ENCODE measurements around the gene KLK14. TPM values are rescaled to one million over a fixed set of nuclear protein-coding genes. Genes with fewer than 3 reads are reported as not detected.

The KLK14 gene
- total RNA-seq, 1 donor from 2014 or later, result 0.91 TPM

DNA sequence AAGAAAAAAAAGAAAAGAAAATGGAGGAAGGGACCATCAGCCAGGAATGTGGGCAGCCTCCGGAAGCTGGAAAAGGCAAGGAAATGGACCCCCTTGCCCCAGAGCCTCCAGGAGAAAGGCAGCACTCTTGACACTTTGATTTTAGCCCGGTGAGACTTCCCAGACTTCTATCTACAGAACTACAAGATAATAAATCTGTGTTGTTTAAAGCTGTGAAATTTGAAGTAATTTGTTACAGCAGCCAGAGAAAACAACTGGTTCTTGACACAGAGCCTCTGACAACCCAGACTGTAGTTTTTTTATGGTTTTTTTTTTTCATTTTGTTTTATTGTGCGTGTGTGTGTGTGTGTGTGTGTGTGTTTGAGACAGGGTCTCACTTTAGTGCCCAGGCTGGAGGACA is 17.9 kb upstream of the KLK14 start:
- Mint-ChIP-seq H3K27me3 (no peaks in the 10 kb centered on the region), H3K36me3 (ENCODE audit: low read depth) (peaks cover 47% of the 10 kb centered on the region), H3K9me3 (no peaks in the 10 kb centered on the region), H3K4me3 (no peak overlapping the region), H3K4me1 (peaks cover 31% of the 10 kb centered on the region), H3K27ac (no peak overlapping the region)
- DNase-seq, result no peak
- intact Hi-C loops (cut with micrococcal nuclease), result loop anchor here (10.0 kb wide), 1 partner anchor 296 kb away; no protein-coding TSS in a partner anchor

DNA sequence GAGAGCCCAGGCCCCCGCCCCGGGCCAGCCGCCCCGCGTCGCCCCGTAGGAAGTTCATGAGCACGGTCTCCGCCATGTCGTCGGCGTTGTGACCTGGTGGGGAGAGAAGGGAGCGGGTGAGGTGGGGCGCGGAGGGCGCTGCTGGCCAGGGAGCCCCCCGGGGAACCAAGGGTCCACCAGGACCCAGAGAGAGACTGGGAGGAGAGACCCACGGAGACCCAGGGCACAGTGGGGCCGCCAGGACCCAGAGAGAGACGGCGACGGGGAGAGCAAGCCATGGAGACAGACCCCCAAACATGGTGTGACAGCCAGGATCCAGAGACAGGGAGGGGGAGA is 16.3 kb upstream of the KLK14 start:
- H3K9me3 Mint-ChIP-seq, result no peaks in the 10 kb centered on the region

DNA sequence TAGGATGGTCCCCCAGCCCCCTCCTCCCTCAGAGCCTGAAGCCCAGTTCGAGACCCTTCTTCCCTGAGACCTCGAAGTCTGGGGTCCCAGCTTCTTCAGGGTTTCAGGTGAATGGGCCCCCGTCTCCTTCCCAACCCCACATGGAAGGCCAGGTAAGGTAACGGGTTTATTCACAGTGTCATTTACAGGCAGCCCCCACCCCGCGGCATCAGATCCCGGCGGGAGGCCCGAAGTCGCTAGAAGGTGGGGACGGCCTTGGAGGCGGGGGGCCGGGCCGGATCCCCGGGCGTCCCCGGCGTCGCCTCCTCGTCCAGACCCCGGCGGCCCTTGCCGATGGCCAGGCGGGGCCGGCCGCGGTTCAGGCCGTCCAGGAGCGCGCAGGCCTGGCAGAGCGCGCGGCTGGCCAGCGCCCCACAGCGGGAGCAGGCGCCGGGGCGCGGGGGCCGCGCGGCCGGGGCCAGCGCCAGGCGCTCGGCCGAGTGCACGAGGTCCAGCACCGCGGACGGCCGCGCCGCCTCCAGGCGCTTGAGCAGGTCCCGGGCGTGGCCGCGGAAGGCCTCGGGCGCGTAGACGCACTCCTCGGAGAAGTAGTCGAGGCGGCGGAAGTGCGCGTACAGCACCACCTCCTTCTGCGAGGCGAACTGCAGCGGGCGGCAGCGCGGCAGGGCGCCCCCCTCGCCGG is 15.8 kb upstream of the KLK14 start:
- Mint-ChIP-seq H3K27ac (no peak overlapping the region), H3K4me1 (peaks cover 24% of the 10 kb centered on the region), H3K36me3 (ENCODE audit: low read depth) (peaks cover 37% of the 10 kb centered on the region), H3K9me3 (no peaks in the 10 kb centered on the region), H3K27me3 (no peaks in the 10 kb centered on the region), H3K4me3 (peak overlapping the region; percentile 12)
- intact Hi-C loops (cut with micrococcal nuclease), result loop anchor here (5.0 kb wide), 1 partner anchor 171 kb away; no protein-coding TSS in a partner anchor
- peak; percentile 77 for DNase-seq

More for the DNA sequence above, 16.3 kb upstream of the KLK14 start:
- no peak for DNase-seq
- Mint-ChIP-seq H3K27ac (no peak overlapping the region), H3K4me3 (no peak overlapping the region), H3K4me1 (peaks cover 24% of the 10 kb centered on the region), H3K27me3 (no peaks in the 10 kb centered on the region), H3K36me3 (ENCODE audit: low read depth) (peaks cover 40% of the 10 kb centered on the region)
- intact Hi-C loops (cut with micrococcal nuclease), result loop anchor here (5.0 kb wide), 1 partner anchor 172 kb away; no protein-coding TSS in a partner anchor

DNA sequence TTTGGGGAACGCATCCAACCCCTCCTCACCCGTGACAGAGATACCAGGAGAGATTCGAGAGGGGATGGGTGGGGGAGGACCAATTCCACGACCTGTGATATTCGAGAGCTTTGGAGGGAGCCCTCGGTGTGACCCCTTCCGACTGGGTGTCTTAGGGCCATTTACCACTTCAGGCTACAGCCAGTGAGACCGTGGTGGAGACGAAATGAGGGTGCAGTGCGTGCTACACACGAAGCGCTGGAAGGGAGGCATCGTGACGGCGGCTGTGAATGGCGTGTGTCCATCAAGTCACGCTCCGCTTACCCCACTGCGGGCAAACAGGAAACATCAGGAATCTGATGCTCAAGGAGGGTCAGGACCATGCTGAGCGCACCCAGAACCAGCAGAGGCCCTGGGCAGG is 15.1 kb upstream of the KLK14 start:
- Mint-ChIP-seq H3K27ac (no peak overlapping the region), H3K27me3 (no peaks in the 10 kb centered on the region), H3K36me3 (ENCODE audit: low read depth) (peaks cover 31% of the 10 kb centered on the region), H3K9me3 (no peaks in the 10 kb centered on the region), H3K4me1 (peaks cover 24% of the 10 kb centered on the region), H3K4me3 (peak overlapping the region; percentile 12)
- intact Hi-C loops (cut with micrococcal nuclease), result loop anchor here (5.0 kb wide), 1 partner anchor 170 kb away; no protein-coding TSS in a partner anchor
- DNase-seq, result no peak

DNA sequence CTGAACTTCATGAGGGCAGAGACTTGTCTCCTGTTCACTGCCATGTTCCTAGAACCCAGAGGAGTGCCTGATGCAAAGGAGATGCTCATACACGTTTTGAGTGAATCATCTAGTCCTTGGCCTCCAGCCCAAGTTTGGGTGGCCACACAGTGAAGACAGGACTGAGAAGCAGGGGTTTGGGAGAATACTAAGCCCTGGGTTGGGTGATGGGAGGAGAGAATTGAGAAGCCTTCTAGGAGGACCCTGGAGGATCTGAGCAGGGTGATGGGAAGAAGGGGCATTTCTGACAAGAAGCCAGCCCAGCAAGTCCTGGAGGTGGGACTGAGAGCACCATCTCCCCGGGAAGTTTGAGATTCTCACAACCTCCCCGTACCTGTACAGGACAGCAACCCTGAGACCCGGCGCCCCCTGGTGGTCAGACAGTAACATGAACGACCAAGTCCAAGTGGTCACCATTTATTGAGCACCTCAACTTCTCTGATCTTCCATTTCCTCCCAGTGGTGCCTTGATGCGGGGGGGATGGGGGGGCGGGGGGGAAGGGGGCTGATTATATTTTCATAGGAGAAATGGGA is 14.6 kb upstream of the KLK14 start:
- DNase-seq, result peak; percentile 87
- Mint-ChIP-seq H3K27ac (no peak overlapping the region), H3K27me3 (no peaks in the 10 kb centered on the region), H3K36me3 (ENCODE audit: low read depth) (peaks cover 26% of the 10 kb centered on the region), H3K4me1 (peaks cover 20% of the 10 kb centered on the region), H3K4me3 (no peak overlapping the region), H3K9me3 (no peaks in the 10 kb centered on the region)
- intact Hi-C loops (cut with micrococcal nuclease), result loop anchor here (5.0 kb wide), 1 partner anchor 170 kb away; no protein-coding TSS in a partner anchor

DNA sequence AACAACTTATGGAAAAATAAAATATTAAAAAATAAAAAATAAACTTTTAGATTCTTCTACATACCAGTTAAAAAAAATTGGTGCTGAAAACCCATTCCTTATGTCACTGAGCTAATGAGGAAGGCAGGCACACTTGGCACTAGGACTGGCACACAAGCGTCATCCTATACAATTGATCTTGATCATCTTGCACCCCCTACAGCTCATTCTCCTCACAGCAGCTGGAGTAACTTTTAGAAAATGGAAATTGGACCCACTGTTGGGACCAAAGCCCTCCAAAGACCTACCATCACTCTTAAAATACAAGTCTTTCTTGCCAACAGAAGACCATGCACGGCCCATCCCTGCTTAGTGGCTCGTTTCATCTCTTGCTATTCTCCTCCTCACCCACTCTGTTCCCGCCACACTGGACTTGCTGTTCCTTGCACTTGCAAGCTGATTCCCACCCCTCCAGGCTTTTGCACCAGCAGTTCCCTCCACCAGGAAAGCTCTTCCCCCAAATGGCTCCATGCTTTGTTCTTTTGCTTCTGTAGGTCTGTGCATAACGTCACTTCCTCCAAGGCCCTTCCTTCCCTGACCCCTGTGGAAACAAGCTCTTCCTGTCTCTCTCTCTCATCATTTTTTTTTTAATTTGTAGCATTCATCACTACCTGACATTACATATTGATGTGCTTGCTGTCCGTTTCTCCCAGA is 13.9 kb upstream of the KLK14 start:
- Mint-ChIP-seq H3K36me3 (ENCODE audit: low read depth) (peaks cover 21% of the 10 kb centered on the region), H3K27me3 (no peaks in the 10 kb centered on the region), H3K27ac (no peak overlapping the region), H3K4me3 (no peak overlapping the region), H3K9me3 (no peaks in the 10 kb centered on the region), H3K4me1 (peaks cover 18% of the 10 kb centered on the region)
- no peak for DNase-seq
- intact Hi-C loops (cut with micrococcal nuclease), result loop anchor here (5.0 kb wide), 1 partner anchor 169 kb away; no protein-coding TSS in a partner anchor

DNA sequence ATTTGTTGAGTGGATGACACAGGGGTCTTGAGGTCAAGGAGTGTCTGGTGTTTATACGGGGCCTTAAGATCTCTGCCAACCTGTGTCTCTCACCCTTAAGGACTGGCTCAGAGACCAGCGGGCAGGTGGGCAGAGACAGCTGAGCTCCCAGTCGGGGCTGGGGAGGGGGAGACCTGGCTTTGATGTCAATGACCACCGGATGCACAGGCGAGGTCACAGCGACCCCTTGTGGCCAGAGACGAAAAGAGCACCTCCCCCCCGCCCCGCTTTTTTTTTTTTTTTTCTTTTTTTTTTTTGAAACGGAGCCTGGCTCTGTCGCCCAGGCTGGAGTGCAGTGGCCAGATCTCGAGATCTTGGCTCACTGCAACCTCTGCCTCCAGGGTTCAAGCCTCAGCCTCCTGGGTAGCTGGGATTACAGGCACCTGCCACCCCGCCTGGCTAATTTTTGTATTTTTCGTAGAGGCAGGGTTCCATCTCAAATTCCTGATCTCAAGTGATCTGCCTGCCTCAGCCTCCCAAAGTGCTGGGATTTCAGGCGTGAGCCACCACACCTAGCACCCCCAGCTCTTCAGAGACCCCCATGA is 12.1 kb upstream of the KLK14 start:
- intact Hi-C loops (cut with micrococcal nuclease), result loop anchor here (5.0 kb wide), 2 partner anchors 72 to 167 kb away; no protein-coding TSS in a partner anchor
- no peaks in the 10 kb centered on the region for H3K27me3 Mint-ChIP-seq
- peaks cover 19% of the 10 kb centered on the region for H3K36me3 Mint-ChIP-seq (ENCODE audit: low read depth)
- H3K27ac Mint-ChIP-seq, result no peak overlapping the region
- no peak overlapping the region for H3K4me3 Mint-ChIP-seq
- DNase-seq, result peak; percentile 76
- no peaks in the 10 kb centered on the region for H3K9me3 Mint-ChIP-seq
- H3K4me1 Mint-ChIP-seq, result peaks cover 14% of the 10 kb centered on the region

DNA sequence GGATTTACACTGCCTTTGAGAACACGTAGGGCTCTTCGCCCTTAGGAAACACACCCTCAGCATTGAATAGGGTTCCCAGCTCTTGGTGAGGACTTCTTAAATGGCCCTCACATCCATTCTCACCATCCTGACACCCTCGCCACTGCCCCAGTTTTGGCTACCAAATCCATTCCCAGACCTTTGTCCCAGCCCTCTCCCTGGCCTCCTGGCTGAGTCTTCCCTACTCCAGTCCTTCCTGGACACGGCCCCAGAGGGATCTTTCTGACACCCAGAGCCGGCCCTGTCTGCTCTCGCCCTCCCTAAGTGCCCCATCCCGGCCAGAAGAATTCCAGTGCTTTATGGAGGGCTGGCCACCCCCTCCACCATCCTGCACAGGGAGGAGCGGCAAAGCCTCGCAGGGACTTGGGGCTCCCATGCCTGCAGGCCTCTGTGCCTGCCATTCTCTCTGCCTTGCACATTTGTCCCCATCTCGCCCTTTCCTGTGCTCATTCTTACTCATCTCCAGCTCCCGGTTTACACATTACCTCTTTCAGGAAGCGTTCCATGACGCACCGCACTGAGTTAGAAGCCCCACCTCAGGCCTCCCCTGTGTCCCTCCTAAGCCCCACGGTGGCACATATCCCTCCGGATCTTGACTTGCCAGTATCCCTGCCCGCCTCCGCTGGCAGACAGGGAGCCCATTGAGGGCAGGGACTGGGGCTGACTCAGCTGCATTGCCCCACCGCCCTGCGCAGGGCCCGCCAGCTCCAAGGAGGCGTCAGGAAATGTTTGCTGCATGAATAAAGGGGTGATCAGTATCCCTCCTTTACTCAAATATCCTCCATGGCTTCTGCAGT is 11.0 kb upstream of the KLK14 start:
- intact Hi-C loops (cut with micrococcal nuclease), result loop anchor here (5.0 kb wide), 1 partner anchor 71 kb away; no protein-coding TSS in a partner anchor

DNA sequence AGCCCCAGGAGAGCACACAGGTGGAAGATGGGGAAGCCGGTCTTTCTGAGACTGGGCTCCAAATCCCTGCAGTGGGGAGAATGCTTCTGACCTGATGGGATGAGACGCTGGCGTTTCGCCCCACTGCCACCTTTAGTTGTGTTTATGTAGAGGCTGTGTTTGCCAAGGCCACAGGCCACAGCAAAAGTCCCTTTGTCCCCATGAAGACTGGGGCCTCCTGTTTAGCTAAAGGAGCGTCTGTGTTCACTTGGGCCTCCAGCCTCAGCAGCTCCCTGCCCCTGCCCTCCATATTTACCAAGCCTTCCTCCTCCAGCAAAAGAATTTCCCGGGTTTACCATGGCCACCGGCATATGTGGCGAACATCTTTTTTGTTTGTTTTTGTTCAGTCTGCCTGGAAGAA is 10.4 kb upstream of the KLK14 start:
- intact Hi-C loops (cut with micrococcal nuclease), result loop anchor here (5.0 kb wide), 1 partner anchor 71 kb away; no protein-coding TSS in a partner anchor
- H3K4me1 Mint-ChIP-seq, result peaks cover 9% of the 10 kb centered on the region
- no peaks in the 10 kb centered on the region for H3K9me3 Mint-ChIP-seq
- no peak overlapping the region for H3K4me3 Mint-ChIP-seq
- no peak overlapping the region for H3K27ac Mint-ChIP-seq
- peaks cover 16% of the 10 kb centered on the region for H3K36me3 Mint-ChIP-seq (ENCODE audit: low read depth)
- H3K27me3 Mint-ChIP-seq, result no peaks in the 10 kb centered on the region
- no peak for DNase-seq

More for the DNA sequence above, 11.0 kb upstream of the KLK14 start:
- H3K4me3 Mint-ChIP-seq, result no peak overlapping the region
- H3K27me3 Mint-ChIP-seq, result no peaks in the 10 kb centered on the region
- peaks cover 9% of the 10 kb centered on the region for H3K4me1 Mint-ChIP-seq
- no peak for DNase-seq
- H3K36me3 Mint-ChIP-seq (ENCODE audit: low read depth), result peaks cover 16% of the 10 kb centered on the region
- no peak overlapping the region for H3K27ac Mint-ChIP-seq
- H3K9me3 Mint-ChIP-seq, result no peaks in the 10 kb centered on the region

DNA sequence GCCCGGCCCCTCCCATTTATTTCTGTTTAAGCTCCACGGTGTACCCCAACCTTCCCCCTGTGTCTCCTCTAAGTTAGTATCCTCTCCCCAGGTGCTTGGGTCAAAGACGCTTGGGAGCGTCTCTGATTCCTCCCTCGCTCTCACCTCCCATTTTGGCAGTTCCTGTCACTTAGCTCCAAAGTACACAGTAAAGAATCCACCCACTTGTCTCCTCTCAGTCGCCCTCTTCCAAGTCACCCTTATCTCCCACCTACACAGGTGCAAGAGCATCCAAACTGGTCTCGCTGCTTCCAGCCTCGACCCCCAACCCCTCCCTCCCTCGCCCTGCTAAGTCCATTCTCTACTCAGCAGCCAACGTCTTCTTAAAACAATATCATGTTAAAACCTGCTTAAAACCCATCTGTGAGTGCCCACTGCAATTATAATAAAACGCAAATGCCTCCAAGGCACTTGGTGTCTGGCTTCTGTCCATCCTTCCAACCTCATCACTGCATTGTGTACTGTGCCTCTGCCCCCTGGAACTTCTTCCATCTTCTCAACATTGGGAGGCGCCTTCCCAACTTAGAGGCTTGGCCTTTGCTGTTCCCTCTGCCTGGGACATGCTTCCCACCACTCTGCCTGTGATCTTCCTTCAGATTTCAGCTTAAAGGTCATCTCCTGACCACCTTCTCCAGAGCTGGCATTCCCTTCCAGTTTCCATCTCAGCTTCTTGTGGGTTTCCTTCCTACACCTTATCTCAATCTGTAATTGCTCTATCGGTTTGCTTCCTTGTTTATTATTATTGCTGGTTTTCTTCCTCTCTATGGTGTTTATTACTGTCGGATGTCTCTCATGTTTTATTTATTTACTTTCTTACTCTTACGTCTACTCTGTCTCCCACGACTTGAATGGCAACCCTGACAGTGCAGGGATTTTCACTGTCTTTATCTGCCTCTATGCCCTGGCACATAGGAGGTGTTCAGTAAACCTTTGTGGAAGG is 9.5 kb upstream of the KLK14 start:
- H3K27me3 Mint-ChIP-seq, result no peaks in the 10 kb centered on the region
- peaks cover 7% of the 10 kb centered on the region for H3K4me1 Mint-ChIP-seq
- intact Hi-C loops (cut with micrococcal nuclease), result loop anchor here (5.0 kb wide), 1 partner anchor 70 kb away; no protein-coding TSS in a partner anchor

DNA sequence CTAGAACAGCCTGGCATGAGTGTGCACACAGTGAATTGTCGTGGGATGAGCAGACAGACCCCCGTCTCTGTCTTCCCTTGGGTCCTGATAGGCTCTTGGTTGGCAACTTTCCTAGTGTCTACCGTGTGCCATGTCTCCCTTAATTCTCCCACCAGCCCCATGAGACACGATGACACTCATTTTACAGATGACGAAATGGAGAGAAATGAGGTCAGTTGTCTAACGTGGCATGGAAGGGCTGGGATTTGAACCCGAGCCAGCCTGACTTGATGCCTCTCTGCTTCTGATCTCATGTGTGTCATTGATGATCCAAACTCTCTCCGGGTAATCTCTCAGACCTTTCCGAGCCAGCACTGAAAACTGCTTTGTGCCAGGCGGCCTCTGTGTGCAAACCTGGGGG is 8.4 kb upstream of the KLK14 start:
- Mint-ChIP-seq H3K27me3 (no peaks in the 10 kb centered on the region), H3K4me1 (no peaks in the 10 kb centered on the region), H3K36me3 (ENCODE audit: low read depth) (peaks cover 2% of the 10 kb centered on the region), H3K9me3 (no peaks in the 10 kb centered on the region), H3K4me3 (no peak overlapping the region), H3K27ac (no peak overlapping the region)
- intact Hi-C loops (cut with micrococcal nuclease), result loop anchor here (5.0 kb wide), 1 partner anchor 69 kb away; no protein-coding TSS in a partner anchor
- no peak for DNase-seq

More for the DNA sequence above, 9.5 kb upstream of the KLK14 start:
- Mint-ChIP-seq H3K36me3 (ENCODE audit: low read depth) (peaks cover 10% of the 10 kb centered on the region), H3K9me3 (no peaks in the 10 kb centered on the region), H3K4me3 (no peak overlapping the region), H3K27ac (no peak overlapping the region)
- no peak for DNase-seq

DNA sequence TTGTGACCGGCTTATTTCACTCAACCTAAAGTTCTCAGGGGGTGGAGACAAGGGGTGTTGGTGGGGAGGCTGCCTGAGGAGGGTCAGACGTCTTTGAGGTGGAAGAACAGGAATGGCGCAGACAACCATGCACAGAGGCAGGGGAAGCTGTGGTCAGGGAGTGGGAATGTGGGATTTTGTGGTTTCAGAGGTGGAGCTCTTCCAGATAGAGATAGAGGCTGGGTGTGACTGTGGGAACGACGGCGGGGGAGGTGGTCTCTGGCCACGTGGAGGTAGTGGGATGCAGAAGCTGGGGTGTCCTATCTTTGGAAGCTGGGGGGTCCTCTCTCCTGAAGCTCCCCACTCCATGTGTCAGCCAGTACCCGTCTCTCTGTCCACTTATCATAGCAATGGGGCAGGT is 7.8 kb upstream of the KLK14 start:
- intact Hi-C loops (cut with micrococcal nuclease), result loop anchor here (5.0 kb wide), 1 partner anchor 68 kb away; no protein-coding TSS in a partner anchor
- H3K9me3 Mint-ChIP-seq, result no peaks in the 10 kb centered on the region
- no peaks in the 10 kb centered on the region for H3K4me1 Mint-ChIP-seq
- no peak for DNase-seq
- H3K27me3 Mint-ChIP-seq, result no peaks in the 10 kb centered on the region
- no peaks in the 10 kb centered on the region for H3K36me3 Mint-ChIP-seq (ENCODE audit: low read depth)
- H3K4me3 Mint-ChIP-seq, result no peak overlapping the region
- no peak overlapping the region for H3K27ac Mint-ChIP-seq

Measured in activated CD4-positive, alpha-beta T cell treated with anti-CD3 and anti-CD28 coated beads, Interleukin-2, amount 10 ng/mL, durations not matched to agents 24 days and 14 days (primary cell).